ENCODE data around the gene AMOTL2. TPM values are rescaled to one million over a fixed set of nuclear protein-coding genes. Genes with fewer than 3 reads are reported as not detected.

Gene AMOTL2
- total and polyA plus RNA-seq, 7 donors = 4.0 to 36.6 (median 16.5) TPM

DNA sequence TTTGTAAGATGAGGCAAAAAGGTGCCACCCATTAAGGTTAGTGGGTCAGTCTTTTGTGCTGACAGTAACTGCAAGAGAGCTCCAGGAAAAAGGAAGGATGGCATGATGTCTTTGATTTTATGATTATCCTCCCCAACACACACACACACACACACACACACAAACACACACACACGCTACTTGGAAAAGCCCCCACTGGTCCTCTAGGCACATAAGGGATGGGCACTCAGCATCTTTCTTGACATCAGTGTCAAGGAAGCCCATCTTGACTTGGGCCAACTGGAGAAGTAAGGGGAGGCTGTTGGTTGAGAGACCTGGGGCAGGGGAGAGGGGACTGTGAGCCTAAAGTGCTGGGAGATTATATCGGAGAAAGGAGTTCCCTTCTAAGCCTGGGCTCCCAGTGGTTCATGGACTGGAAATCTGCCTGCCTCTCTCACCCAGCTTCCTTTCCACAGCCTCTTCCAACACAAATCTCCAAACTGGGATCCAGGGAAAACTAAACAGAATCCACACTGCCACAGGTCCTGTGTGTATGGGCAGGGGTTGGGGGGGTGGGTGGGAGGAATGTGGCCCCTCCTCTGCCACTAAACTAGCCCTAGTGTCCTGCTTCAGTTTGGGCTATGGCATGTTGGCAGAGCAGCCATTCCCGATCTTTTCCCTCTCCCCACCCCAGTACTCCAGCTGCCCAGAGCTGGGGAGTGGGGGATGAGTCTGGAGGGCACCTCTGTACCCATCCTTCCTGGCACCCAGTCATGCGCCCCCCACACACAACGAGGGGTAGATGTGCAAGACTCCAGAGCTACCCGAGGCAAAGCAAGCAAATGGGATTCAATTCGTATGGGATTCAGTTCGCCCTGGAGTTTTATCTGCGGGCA is 1.6 kb downstream of the AMOTL2 start:
- intact Hi-C loops (cut with DNase I) = loop anchor here (5.0 kb wide), 2 partner anchors 100 to 110 kb away; no protein-coding TSS in a partner anchor
- TF ChIP-seq, protein P1, sequence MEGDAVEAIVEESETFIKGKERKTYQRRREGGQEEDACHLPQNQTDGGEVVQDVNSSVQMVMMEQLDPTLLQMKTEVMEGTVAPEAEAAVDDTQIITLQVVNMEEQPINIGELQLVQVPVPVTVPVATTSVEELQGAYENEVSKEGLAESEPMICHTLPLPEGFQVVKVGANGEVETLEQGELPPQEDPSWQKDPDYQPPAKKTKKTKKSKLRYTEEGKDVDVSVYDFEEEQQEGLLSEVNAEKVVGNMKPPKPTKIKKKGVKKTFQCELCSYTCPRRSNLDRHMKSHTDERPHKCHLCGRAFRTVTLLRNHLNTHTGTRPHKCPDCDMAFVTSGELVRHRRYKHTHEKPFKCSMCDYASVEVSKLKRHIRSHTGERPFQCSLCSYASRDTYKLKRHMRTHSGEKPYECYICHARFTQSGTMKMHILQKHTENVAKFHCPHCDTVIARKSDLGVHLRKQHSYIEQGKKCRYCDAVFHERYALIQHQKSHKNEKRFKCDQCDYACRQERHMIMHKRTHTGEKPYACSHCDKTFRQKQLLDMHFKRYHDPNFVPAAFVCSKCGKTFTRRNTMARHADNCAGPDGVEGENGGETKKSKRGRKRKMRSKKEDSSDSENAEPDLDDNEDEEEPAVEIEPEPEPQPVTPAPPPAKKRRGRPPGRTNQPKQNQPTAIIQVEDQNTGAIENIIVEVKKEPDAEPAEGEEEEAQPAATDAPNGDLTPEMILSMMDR (IDR thresholded peaks at IDR 0.05) = no peak
- WGBS, 3 donors = 15 to 17% (median 16%) methylated on average over 9 of the region's 9 CpGs

DNA sequence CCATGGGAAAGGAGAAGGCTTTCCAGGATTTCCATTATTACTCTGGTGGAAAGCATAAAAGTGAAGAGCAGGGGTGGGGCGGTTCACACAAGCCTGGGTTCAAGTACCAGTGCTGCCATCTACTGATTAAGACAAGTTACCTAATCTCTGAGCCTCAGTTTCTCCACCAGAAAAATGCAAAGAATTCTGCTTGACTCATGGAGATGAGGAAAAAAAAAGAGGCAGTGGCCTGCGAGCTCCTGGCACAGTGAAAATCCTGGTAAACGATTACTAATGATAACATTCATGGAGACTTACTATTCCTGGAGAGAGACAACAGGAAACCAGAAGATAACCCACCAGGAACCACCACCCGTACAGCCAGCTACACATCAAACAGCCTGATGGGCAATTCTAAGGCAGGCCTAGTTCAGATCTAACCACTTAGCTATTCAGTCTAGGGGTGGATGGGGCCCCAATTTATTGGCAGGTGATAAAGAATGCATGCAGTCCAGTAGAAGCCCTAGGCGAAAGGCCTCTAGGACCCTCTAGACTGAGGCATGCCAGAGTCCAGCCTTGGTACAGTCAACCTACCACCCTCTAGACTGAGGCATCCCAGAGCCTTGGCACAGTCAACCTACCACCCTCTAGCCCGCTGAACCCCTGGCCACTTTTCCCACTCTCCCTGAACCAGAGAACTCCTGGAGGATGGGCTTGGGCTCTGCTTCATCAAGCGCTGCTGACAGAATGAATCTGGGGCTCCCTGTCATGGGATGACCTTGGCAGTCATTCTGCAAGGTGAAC is 2.5 kb downstream of the AMOTL2 start:
- ATAC-seq (no peak), DNase-seq (peak in 1 of 2 donors; percentile 26)
- Histone ChIP-seq H3K4me1 (peaks cover 67% of the 10 kb centered on the region), H3K27ac (peak overlapping the region; percentile 11), H3K4me3 (peak overlapping the region; percentile 86), H3K9me3 (no peaks in the 10 kb centered on the region), H3K36me3 (ENCODE audit: insufficient read depth in 1 of 2, low read depth in 1 of 2) (peaks cover 0 to 50% of the 10 kb centered on the region in 2 donors), H3K27me3 (ENCODE audit: insufficient read depth in 3 of 3, low read length in 2 of 3) (no peaks in the 10 kb centered on the region)
- TF ChIP-seq, protein P1 (IDR thresholded peaks at IDR 0.05) = no peak
- intact Hi-C loops (cut with DNase I) = loop anchor here (5.0 kb wide), 2 partner anchors 101 to 111 kb away; no protein-coding TSS in a partner anchor
- WGBS, 3 donors = 68 to 76% (median 70%) methylated on average over 7 of the region's 7 CpGs

More for the DNA sequence above, 1.6 kb downstream of the AMOTL2 start:
- no peak for DNase-seq
- ATAC-seq = no peak
- H3K4me3 ChIP-seq = peak overlapping the region; percentile 86
- H3K36me3 ChIP-seq (ENCODE audit: insufficient read depth in 1 of 2, low read depth in 1 of 2) = peaks cover 0 to 41% of the 10 kb centered on the region in 2 donors
- H3K9me3 ChIP-seq = no peaks in the 10 kb centered on the region
- H3K27ac ChIP-seq = peak overlapping the region; percentile 93
- H3K27me3 ChIP-seq (ENCODE audit: insufficient read depth in 3 of 3, low read length in 2 of 3) = no peaks in the 10 kb centered on the region
- peaks cover 58% of the 10 kb centered on the region for H3K4me1 ChIP-seq

DNA sequence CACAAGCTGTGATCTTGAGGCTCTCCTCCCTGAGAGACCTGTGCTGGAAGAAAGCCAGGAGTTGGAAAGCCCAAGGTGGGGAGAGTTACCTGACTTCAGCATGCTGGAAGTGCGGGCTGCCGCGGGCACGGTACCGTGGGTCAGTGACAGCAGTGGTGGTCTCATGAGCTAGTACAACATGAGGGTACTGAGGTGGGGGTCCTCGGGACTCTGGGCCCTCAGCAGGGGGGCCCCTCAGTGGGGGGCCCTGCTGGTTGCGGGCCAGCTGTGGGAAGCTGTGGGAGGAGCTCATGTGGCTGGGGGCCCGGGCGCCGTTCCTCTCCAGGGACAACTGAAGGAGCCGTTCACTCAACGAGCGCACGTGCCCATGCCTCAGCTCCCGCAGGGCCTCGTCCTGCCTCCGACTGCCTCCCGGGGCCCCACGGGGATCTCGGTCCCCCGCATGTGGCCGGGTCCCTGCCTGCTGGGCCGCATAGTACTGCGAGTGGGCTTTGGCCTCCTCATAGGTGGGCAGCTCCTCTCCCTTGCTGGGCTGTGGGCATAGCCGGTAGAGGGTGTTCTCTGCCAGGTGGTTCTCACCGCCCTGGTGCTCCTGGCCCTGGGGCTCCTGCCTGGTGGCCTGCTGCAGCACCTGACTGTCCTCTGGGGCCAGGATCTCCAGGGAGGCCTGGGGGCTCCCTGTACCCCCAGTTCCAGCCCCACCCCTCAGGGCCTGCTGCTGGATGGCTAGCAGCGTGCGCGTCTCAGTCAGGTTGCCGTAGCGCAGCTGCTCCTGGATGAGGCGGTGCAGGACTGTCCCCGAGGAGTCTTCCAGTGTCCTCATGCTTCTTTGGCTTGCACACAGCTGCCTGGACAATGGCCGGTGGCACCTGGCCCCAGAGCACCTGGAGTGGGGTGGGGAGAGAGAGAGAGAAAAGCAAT is 3.4 kb downstream of the AMOTL2 start:
- H3K27ac ChIP-seq = peak overlapping the region; percentile 80
- intact Hi-C loops (cut with DNase I) = loop anchor here (5.0 kb wide), 2 partner anchors 101 to 111 kb away; no protein-coding TSS in a partner anchor

More for the DNA sequence above, 3.4 kb downstream of the AMOTL2 start:
- peak in 1 of 2 donors; percentile 63 for DNase-seq
- 67 to 72% (median 68%) methylated on average over 33 to 34 of the region's 34 CpGs for WGBS, 3 donors
- Histone ChIP-seq H3K36me3 (ENCODE audit: insufficient read depth in 1 of 2, low read depth in 1 of 2) (peaks cover 0 to 59% of the 10 kb centered on the region in 2 donors), H3K4me1 (peaks cover 75% of the 10 kb centered on the region), H3K4me3 (peak overlapping the region; percentile 86), H3K27me3 (ENCODE audit: insufficient read depth in 3 of 3, low read length in 2 of 3) (no peaks in the 10 kb centered on the region), H3K9me3 (no peaks in the 10 kb centered on the region)
- ATAC-seq = no peak
- TF ChIP-seq, protein P1 (IDR thresholded peaks at IDR 0.05) = no peak
